Duodenal mucosa (tissue), 2 donors: ENCODE data around the gene KIF26B.

Experiments used
- H3K27ac ChIP-seq: one replicate; pipeline ENCODE4 v1.7.0; 2013; ENCODE audit warnings: low read depth, low read length
- H3K27me3 ChIP-seq, 2 donors: one replicate each; pipeline ENCODE4 v1.7.0; 2013; ENCODE audit warnings: low read length in 2 of 2, control low read depth in 1 of 2; ENCODE audit not compliant: insufficient read depth in 2 of 2, control insufficient read depth in 1 of 2
- H3K36me3 ChIP-seq, 2 donors: one replicate each; pipeline ENCODE4 v1.7.0; 2013; ENCODE audit warnings: low read length in 2 of 2, control low read depth in 1 of 2; ENCODE audit not compliant: insufficient read depth in 2 of 2, control insufficient read depth in 1 of 2
- H3K4me1 ChIP-seq, 2 donors: one replicate each; pipeline ENCODE4 v1.7.0; 2013; ENCODE audit warnings: low read length in 2 of 2, control low read depth in 1 of 2; ENCODE audit not compliant: insufficient read depth in 2 of 2, control insufficient read depth in 1 of 2
- H3K4me3 ChIP-seq, 2 donors: one replicate each; pipeline ENCODE4 v1.7.0; 2013; ENCODE audit warnings: low read length in 2 of 2, low read depth in 1 of 2
- H3K9ac ChIP-seq, 2 donors: one replicate each; pipeline ENCODE4 v1.7.0; 2013; ENCODE audit warnings: low read length in 2 of 2, low read depth in 1 of 2
- H3K9me3 ChIP-seq, 2 donors: one replicate each; pipeline ENCODE4 v1.7.0; 2013; ENCODE audit warnings: low read length in 2 of 2, control low read depth in 1 of 2; ENCODE audit not compliant: control insufficient read depth in 1 of 2

KIF26B gene

GRCh38 chr1:245361065-245361464 is 206.3 kb downstream of the KIF26B start:
- Histone ChIP-seq H3K36me3 (no peaks in the 10 kb centered on the region), H3K4me3 (no peak overlapping the region), H3K27me3 (no peaks in the 10 kb centered on the region), H3K9me3 (no peaks in the 10 kb centered on the region), H3K9ac (no peak overlapping the region), H3K27ac (no peak overlapping the region), H3K4me1 (no peaks in the 10 kb centered on the region)

GRCh38 chr1:245361951-245362350 is 207.2 kb downstream of the KIF26B start:
- Histone ChIP-seq H3K4me3 (no peak overlapping the region), H3K36me3 (no peaks in the 10 kb centered on the region), H3K9ac (no peak overlapping the region), H3K4me1 (no peaks in the 10 kb centered on the region), H3K27ac (no peak overlapping the region), H3K27me3 (no peaks in the 10 kb centered on the region), H3K9me3 (no peaks in the 10 kb centered on the region)

GRCh38 chr1:245363461-245364200 is 208.8 kb downstream of the KIF26B start:
- no peak overlapping the region for H3K9ac ChIP-seq
- H3K27me3 ChIP-seq = no peaks in the 10 kb centered on the region
- no peak overlapping the region for H3K27ac ChIP-seq
- no peak overlapping the region for H3K4me3 ChIP-seq
- H3K4me1 ChIP-seq = no peaks in the 10 kb centered on the region
- H3K9me3 ChIP-seq = no peaks in the 10 kb centered on the region
- H3K36me3 ChIP-seq = no peaks in the 10 kb centered on the region

- no peak overlapping the region for H3K9ac ChIP-seq
- H3K9me3 ChIP-seq = no peaks in the 10 kb centered on the region
- no peaks in the 10 kb centered on the region for H3K4me1 ChIP-seq
- H3K27ac ChIP-seq = no peak overlapping the region
- H3K27me3 ChIP-seq = no peaks in the 10 kb centered on the region
- H3K36me3 ChIP-seq = no peaks in the 10 kb centered on the region
- H3K4me3 ChIP-seq = no peak overlapping the region
Measured at GRCh38 chr1:245365095-245366020, 210.6 kb downstream of the KIF26B start.

- Histone ChIP-seq H3K36me3 (no peaks in the 10 kb centered on the region), H3K4me1 (no peaks in the 10 kb centered on the region), H3K27me3 (no peaks in the 10 kb centered on the region), H3K4me3 (no peak overlapping the region), H3K9ac (no peak overlapping the region), H3K27ac (no peak overlapping the region), H3K9me3 (no peaks in the 10 kb centered on the region)
Measured at GRCh38 chr1:245366886-245367285, 212.1 kb downstream of the KIF26B start.

GRCh38 chr1:245370175-245370825 is 215.5 kb downstream of the KIF26B start:
- no peak overlapping the region for H3K4me3 ChIP-seq
- H3K9ac ChIP-seq = no peak overlapping the region
- no peaks in the 10 kb centered on the region for H3K27me3 ChIP-seq
- H3K9me3 ChIP-seq = no peaks in the 10 kb centered on the region
- no peak overlapping the region for H3K27ac ChIP-seq
- no peaks in the 10 kb centered on the region for H3K4me1 ChIP-seq
- H3K36me3 ChIP-seq = no peaks in the 10 kb centered on the region

- H3K27ac ChIP-seq = no peak overlapping the region
- H3K36me3 ChIP-seq = no peaks in the 10 kb centered on the region
- H3K27me3 ChIP-seq = no peaks in the 10 kb centered on the region
- no peak overlapping the region for H3K9ac ChIP-seq
- no peaks in the 10 kb centered on the region for H3K4me1 ChIP-seq
- no peaks in the 10 kb centered on the region for H3K9me3 ChIP-seq
- no peak overlapping the region for H3K4me3 ChIP-seq
Measured at GRCh38 chr1:245370905-245371581, 216.3 kb downstream of the KIF26B start.

GRCh38 chr1:245373131-245373530 is 218.3 kb downstream of the KIF26B start:
- Histone ChIP-seq H3K27ac (no peak overlapping the region), H3K27me3 (no peaks in the 10 kb centered on the region), H3K9me3 (no peaks in the 10 kb centered on the region), H3K9ac (no peak overlapping the region), H3K4me1 (no peaks in the 10 kb centered on the region), H3K4me3 (no peak overlapping the region), H3K36me3 (no peaks in the 10 kb centered on the region)

- no peaks in the 10 kb centered on the region for H3K27me3 ChIP-seq
- H3K27ac ChIP-seq = no peak overlapping the region
- H3K36me3 ChIP-seq = no peaks in the 10 kb centered on the region
- H3K9ac ChIP-seq = no peak overlapping the region
- no peak overlapping the region for H3K4me3 ChIP-seq
- H3K9me3 ChIP-seq = no peaks in the 10 kb centered on the region
- no peaks in the 10 kb centered on the region for H3K4me1 ChIP-seq
Measured at GRCh38 chr1:245375789-245376460, 221.1 kb downstream of the KIF26B start.
